RCC 7860 (cell line): Measurements from ENCODE around the gene VAV1.
"Not testable (repeated sequence)": the region's sequence is repeated elsewhere in the genome, so short reads cannot be mapped to it uniquely, and the experiment has no call there.

ENCODE experiments used
- DNase-seq: peaks from one replicate; pipeline ENCODE4 v3.0.0-alpha.2; 2015; ENCODE audit warnings: low spot score
- FAIRE-seq: peaks from 2 replicates; lab custom pipeline; 2012; peaks lifted over from hg19 to GRCh38; lab: Jason Lieb, UNC

Gene VAV1

GRCh38 chr19:6779206-6779605 lies 6.7 kb downstream of the VAV1 start:
- no peak for DNase-seq
- no peak for FAIRE-seq

- FAIRE-seq (no peak), DNase-seq (no peak)
Observed at GRCh38 chr19:6787393-6787792, 14.9 kb downstream of the VAV1 start.

- DNase-seq = no peak
- no peak for FAIRE-seq
Observed at GRCh38 chr19:6788896-6789295, 16.4 kb downstream of the VAV1 start.

- no peak for FAIRE-seq
- no peak for DNase-seq
Observed at GRCh38 chr19:6790194-6791128, 18.0 kb downstream of the VAV1 start.

- DNase-seq (no peak), FAIRE-seq (no peak)
Observed at GRCh38 chr19:6791237-6791636, 18.7 kb downstream of the VAV1 start.

- FAIRE-seq (no peak), DNase-seq (no peak)
Observed at GRCh38 chr19:6793411-6793810, 20.9 kb downstream of the VAV1 start.

- DNase-seq = no peak
- no peak for FAIRE-seq
Observed at GRCh38 chr19:6793973-6794372, 21.5 kb downstream of the VAV1 start.

- no peak for FAIRE-seq
- no peak for DNase-seq
Observed at GRCh38 chr19:6794686-6795431, 22.4 kb downstream of the VAV1 start.

GRCh38 chr19:6796278-6796677 lies 23.8 kb downstream of the VAV1 start:
- DNase-seq = no peak
- FAIRE-seq = no peak

- DNase-seq (no peak), FAIRE-seq (no peak)
Observed at GRCh38 chr19:6797646-6798045, 25.1 kb downstream of the VAV1 start.

- DNase-seq, FAIRE-seq: not testable (repeated sequence)
Observed at GRCh38 chr19:6800160-6800790, 27.8 kb downstream of the VAV1 start.

- FAIRE-seq (peak; percentile 88), DNase-seq (peak; percentile 92)
Observed at GRCh38 chr19:6800991-6801484, 28.5 kb downstream of the VAV1 start.

- FAIRE-seq (no peak), DNase-seq (no peak)
Observed at GRCh38 chr19:6801485-6802086, 29.1 kb downstream of the VAV1 start.

GRCh38 chr19:6802336-6803035 lies 30.0 kb downstream of the VAV1 start:
- FAIRE-seq (no peak), DNase-seq (peak; percentile 21)

GRCh38 chr19:6803036-6803404 lies 30.5 kb downstream of the VAV1 start:
- DNase-seq (no peak), FAIRE-seq (no peak)

- FAIRE-seq (no peak), DNase-seq (no peak)
Observed at GRCh38 chr19:6806488-6806887, 34.0 kb downstream of the VAV1 start.

GRCh38 chr19:6807291-6807690 lies 34.8 kb downstream of the VAV1 start:
- DNase-seq (no peak), FAIRE-seq (no peak)

GRCh38 chr19:6808494-6808893 lies 36.0 kb downstream of the VAV1 start:
- no peak for FAIRE-seq
- no peak for DNase-seq

GRCh38 chr19:6809262-6809661 lies 36.8 kb downstream of the VAV1 start:
- DNase-seq = no peak
- FAIRE-seq = no peak

GRCh38 chr19:6811378-6811777 lies 38.9 kb downstream of the VAV1 start:
- no peak for FAIRE-seq

More at GRCh38 chr19:6811378-6811777, 38.9 kb downstream of the VAV1 start:
- no peak for DNase-seq
